Stimulated activated CD4-positive, alpha-beta T cell treated with anti-CD3 and anti-CD28 coated beads, Interleukin-1b, Interleukin-23, amount 100 ng/mL, for 24 hours (primary cell): ENCODE measurements around the gene KLHDC4.

ENCODE experiments used
- DNase-seq, 4 experiments: peaks; one replicate each; pipeline ENCODE4 v3.0.0-alpha.2; 2020; ENCODE audit warnings: low read depth in 4 of 4, low spot score in 1 of 4

KLHDC4 gene

DNA sequence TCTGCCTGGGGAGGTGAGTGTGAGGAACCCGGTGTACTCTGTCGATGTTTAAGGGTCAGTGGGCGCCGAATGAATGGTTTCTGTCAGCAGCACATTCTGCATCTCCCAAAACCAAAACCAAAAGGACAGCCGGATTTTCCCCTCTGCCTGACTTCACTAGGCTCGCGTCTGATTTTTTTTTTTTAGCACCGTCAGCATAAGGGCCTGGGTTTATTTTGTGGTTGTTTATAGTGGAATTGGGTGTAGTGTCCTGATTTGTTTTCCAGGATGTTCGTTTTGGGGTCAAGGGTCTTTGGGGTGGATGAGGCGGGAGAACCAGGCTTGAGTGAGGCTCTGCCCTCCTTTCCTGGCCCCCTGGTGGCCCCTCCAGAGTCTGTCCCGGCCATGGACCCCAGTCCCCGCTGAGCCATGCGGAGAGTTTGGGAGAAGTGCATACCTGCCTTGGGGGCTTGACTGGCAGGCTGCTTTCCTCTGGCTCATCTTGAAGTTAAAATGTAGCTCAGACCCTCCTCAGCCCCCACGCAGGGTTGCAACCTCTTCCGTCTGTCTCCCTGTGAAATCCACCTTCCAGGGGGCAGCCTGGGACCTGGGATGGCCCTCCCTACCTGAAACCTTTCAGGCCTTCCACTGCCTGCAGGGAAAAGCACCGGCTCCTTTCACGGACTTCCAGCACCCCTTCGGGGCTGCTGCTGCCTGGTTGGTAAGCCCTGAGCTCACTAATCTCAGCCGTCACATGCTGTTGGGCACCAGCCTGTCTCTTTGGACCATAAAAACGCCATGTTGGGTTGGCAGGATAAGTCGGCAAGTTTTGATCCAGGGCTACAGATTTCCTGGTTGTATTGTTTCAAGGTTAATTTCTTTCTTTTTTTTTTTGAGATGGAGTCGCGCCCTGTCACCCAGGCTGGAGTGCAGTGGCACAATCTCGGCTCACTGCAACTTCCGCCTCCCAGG is 103.3 kb downstream of the KLHDC4 start:
- no peak for DNase-seq

- DNase-seq, result no peak
Measured at GRCh38 chr16:87661561-87661960, 104.2 kb downstream of the KLHDC4 start.

DNA sequence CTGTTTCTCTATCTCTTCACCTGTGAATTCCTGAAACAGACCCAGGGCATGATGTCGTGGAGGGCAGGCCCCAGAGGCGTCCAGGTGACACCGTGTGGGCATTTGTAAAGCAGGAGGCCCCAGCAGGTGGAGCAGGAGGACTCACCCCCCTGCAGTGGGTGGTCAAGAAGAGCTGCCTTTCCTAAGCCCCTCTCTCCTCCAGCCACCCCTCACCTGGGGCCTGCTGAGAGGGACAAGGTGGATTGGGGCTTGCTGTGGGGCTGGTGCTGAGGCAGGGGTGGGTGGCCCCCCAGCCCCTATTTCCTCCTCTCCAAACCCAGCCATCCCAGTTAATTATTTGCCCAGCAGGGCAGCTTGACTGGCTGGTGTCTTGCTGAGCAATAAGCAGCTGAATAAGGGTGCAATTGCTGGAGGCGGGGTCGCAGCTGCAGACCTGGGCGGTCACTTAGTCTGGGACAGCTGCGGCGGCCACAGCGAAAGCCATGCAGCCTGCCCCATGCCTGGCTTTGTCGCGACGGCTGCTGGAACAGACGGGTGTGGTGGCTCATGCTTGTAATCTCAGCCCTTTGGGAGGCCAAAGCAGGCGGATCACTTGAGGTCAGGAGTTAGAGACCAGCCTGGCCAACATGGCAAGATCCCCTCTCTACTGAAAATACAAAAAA is 107.1 kb downstream of the KLHDC4 start:
- DNase-seq, result no peak
